SK-N-SH (cell line): ENCODE data around the gene NOC2L. TPM values are rescaled to one million over a fixed set of nuclear protein-coding genes. Genes with fewer than 3 reads are reported as not detected.

Experiments
- CTCF ChIA-PET: fragments of 300-600, 350-600 bp; formaldehyde crosslinking; extraction: SDS; loops from one replicate; lab custom pipeline; 2021; lab: Yijun Ruan, JAX
- POLR2A ChIA-PET: fragments of 350-600 bp; sonication (Branson Sonifier 250); formaldehyde crosslinking; extraction: SDS; loops from one replicate; lab custom pipeline; 2020; ENCODE audit warnings: antibody characterized with exemption, inconsistent platforms; lab: Yijun Ruan, JAX
- DNase-seq: peaks from one replicate; pipeline ENCODE4 v3.0.0; 2012
- H2AFZ ChIP-seq: fragments of 200-600 bp; sonication (generic); 2 replicates; pipeline ENCODE4 v1.8.1; 2016; ENCODE audit warnings: antibody characterized with exemption, mild to moderate bottlenecking, low read depth
- H3F3A ChIP-seq: fragments of 200-600 bp; sonication (generic); replicated peaks from 2 replicates; pipeline ENCODE3; 2016; ENCODE audit warnings: antibody characterized with exemption, mild to moderate bottlenecking; ENCODE audit not compliant: insufficient read depth
- H3K27ac ChIP-seq, 2 experiments: fragments of 200-500 bp in 1 of 2; fragments of 200-600 bp in 1 of 2; sonication (Bioruptor generic) in 1 of 2; sonication (generic), shearing (Covaris generic) in 1 of 2; 2 replicates each; pipeline versions ENCODE4 v1.5.1 to v1.6.1; 2014 to 2016; ENCODE audit warnings: low read depth in 2 of 2, inconsistent platforms in 1 of 2, low read length in 1 of 2, mild to moderate bottlenecking in 1 of 2, mixed read lengths in 1 of 2
- H3K27me3 ChIP-seq: fragments of 200-600 bp; sonication (generic), shearing (Covaris generic); 2 replicates; pipeline ENCODE4 v1.6.1; 2016; ENCODE audit warnings: mixed run types; ENCODE audit not compliant: insufficient read depth
- H3K36me3 ChIP-seq, 2 experiments: fragments of 200-500 bp in 1 of 2; fragments of 200-600 bp in 1 of 2; sonication (Bioruptor generic) in 1 of 2; sonication (generic) in 1 of 2; replicated peaks in 1 of 2; 2 replicates each; pipeline versions ENCODE3 to v1.5.1; 2014 to 2016; ENCODE audit warnings: low read length in 1 of 2, mild to moderate bottlenecking in 1 of 2; ENCODE audit not compliant: insufficient read depth in 2 of 2, control insufficient read depth in 1 of 2
- H3K4me1 ChIP-seq, 2 experiments: fragments of 200-500 bp in 1 of 2; fragments of 200-600 bp in 1 of 2; sonication (Bioruptor generic) in 1 of 2; sonication (generic), shearing (Covaris generic) in 1 of 2; 2 replicates each; pipeline versions ENCODE4 v1.5.1 to v1.6.1; 2014 to 2016; ENCODE audit warnings: low read depth in 1 of 2, low read length in 1 of 2, mixed run types in 1 of 2; ENCODE audit not compliant: insufficient read depth in 2 of 2, control insufficient read depth in 1 of 2
- H3K4me2 ChIP-seq: fragments of 200-600 bp; sonication (generic), shearing (Covaris generic); 2 replicates; pipeline ENCODE4 v1.6.1; 2017; ENCODE audit warnings: mixed run types
- H3K4me3 ChIP-seq, 2 experiments: fragments of 200-500 bp in 1 of 2; fragments of 200-600 bp in 1 of 2; sonication (Bioruptor generic) in 1 of 2; sonication (generic), shearing (Covaris generic) in 1 of 2; 2 replicates each; pipeline versions ENCODE4 v1.5.1 to v1.8.1; 2014 to 2016; ENCODE audit warnings: low read depth in 2 of 2, inconsistent platforms in 1 of 2, low read length in 1 of 2, mild to moderate bottlenecking in 1 of 2, mixed read lengths in 1 of 2, moderate library complexity in 1 of 2
- H3K79me2 ChIP-seq: fragments of 200-600 bp; sonication (generic); 2 replicates; pipeline ENCODE4 v1.8.1; 2017; ENCODE audit warnings: mild to moderate bottlenecking; ENCODE audit not compliant: insufficient read depth
- H3K9ac ChIP-seq: fragments of 200-600 bp; sonication (generic); 2 replicates; pipeline ENCODE4 v1.6.1; 2017; ENCODE audit warnings: mixed run types
- H3K9me2 ChIP-seq: fragments of 200-600 bp; sonication (generic); 2 replicates; pipeline ENCODE4 v1.6.1; 2017; ENCODE audit warnings: mixed run types
- H3K9me3 ChIP-seq: fragments of 200-600 bp; sonication (generic); 2 replicates; pipeline ENCODE4 v1.6.1; 2017; ENCODE audit warnings: mixed run types, mild to moderate bottlenecking, moderate library complexity
- H4K20me1 ChIP-seq: fragments of 200-600 bp; sonication (generic); 2 replicates; pipeline ENCODE4 v1.6.1; 2017; ENCODE audit warnings: mild to moderate bottlenecking, mixed run types; ENCODE audit not compliant: insufficient read depth
- CHD2 ChIP-seq: fragments of 150-350 bp; IDR thresholded peaks from 2 replicates; pipeline ENCODE4 v1.6.1; 2018; ENCODE audit warnings: low read length; ENCODE audit not compliant: partially characterized antibody
- ELF1 ChIP-seq: IDR thresholded peaks from 2 replicates; pipeline ENCODE4 v1.4.0; 2012
- EZH2phosphoT487 ChIP-seq: fragments of 200-600 bp; sonication (generic); IDR thresholded peaks from 2 replicates; pipeline ENCODE4 v1.6.1; 2017; ENCODE audit warnings: low read depth, mixed run types, mild to moderate bottlenecking, antibody characterized with exemption, moderate library complexity, borderline replicate concordance
- FOXM1 ChIP-seq: IDR thresholded peaks from 2 replicates; pipeline ENCODE4 v1.4.0; 2012; ENCODE audit warnings: low read depth, mild to moderate bottlenecking
- GABPA ChIP-seq: IDR thresholded peaks from 2 replicates; pipeline ENCODE4 v1.4.0; 2012; ENCODE audit warnings: low read depth, mild to moderate bottlenecking
- GATA2 ChIP-seq: sonication (generic); formaldehyde crosslinking; IDR thresholded peaks from 2 replicates; pipeline ENCODE4 v1.5.0; 2020; ENCODE audit warnings: mild to moderate bottlenecking, missing genetic modification reagents
- MAX ChIP-seq: IDR thresholded peaks from 2 replicates; pipeline ENCODE4 v1.4.0; 2012; ENCODE audit warnings: low read depth
- MEF2A ChIP-seq: IDR thresholded peaks from 2 replicates; pipeline ENCODE4 v1.4.0; 2012; ENCODE audit warnings: low read depth, borderline replicate concordance
- MXI1 ChIP-seq: IDR thresholded peaks from 2 replicates; pipeline ENCODE4 v1.6.1; 2012; ENCODE audit warnings: mild to moderate bottlenecking, low read depth, low read length, improper control_type of control experiment
- NRF1 ChIP-seq: IDR thresholded peaks from 2 replicates; pipeline ENCODE4 v1.6.1; 2012; ENCODE audit warnings: low read depth, mild to moderate bottlenecking, low read length
- PBX3 ChIP-seq: IDR thresholded peaks from 2 replicates; pipeline ENCODE4; 2012
- RAD21 ChIP-seq: IDR thresholded peaks from 2 replicates; pipeline ENCODE4 v1.6.1; 2012; ENCODE audit warnings: mild to moderate bottlenecking, low read length
- REST ChIP-seq: IDR thresholded peaks from 2 replicates; pipeline ENCODE4 v1.6.1; 2012; ENCODE audit warnings: mild to moderate bottlenecking, low read depth, low read length, moderate library complexity
- RXRA ChIP-seq: IDR thresholded peaks from 2 replicates; pipeline ENCODE4 v1.4.0; 2012; ENCODE audit warnings: low read depth, mild to moderate bottlenecking, borderline replicate concordance
- SIN3A ChIP-seq: IDR thresholded peaks from 2 replicates; pipeline ENCODE4 v1.6.1; 2012; ENCODE audit warnings: low read depth, mild to moderate bottlenecking, low read length, moderate library complexity, borderline replicate concordance
- USF1 ChIP-seq: IDR thresholded peaks from 2 replicates; pipeline ENCODE4 v1.4.0; 2012; ENCODE audit warnings: low read depth, borderline replicate concordance
- USF2 ChIP-seq: fragments of 150-350 bp; IDR thresholded peaks from 2 replicates; pipeline ENCODE4 v1.6.1; 2017; ENCODE audit warnings: antibody characterized with exemption, low read length, low read depth, borderline replicate concordance
- YY1 ChIP-seq: IDR thresholded peaks from 2 replicates; pipeline ENCODE4 v1.4.0; 2012; ENCODE audit warnings: low read depth, mild to moderate bottlenecking
- WGBS: methylation state at CpG from one replicate; pipeline ENCODE4 v1.1.6; 2017; ENCODE audit warnings: low lambda C conversion rate; 5-methylcytosine and 5-hydroxymethylcytosine counted together
- polyA plus RNA-seq, 3 experiments: library from polyadenylated mRNA; depleted of rRNA; stranded (reverse); fragments of >200 nt; gene quantifications; 2 replicates each; pipeline ENCODE4 v1.2.3, GENCODE V29; 2012

The NOC2L gene
- polyA plus RNA-seq, 1 of the 3 experiments (the other 2 are of a cell fraction), result 124 TPM

GRCh38 chr1:931380-932172 lies 27.5 kb downstream of the NOC2L start:
- Histone ChIP-seq H3K79me2 (no peaks in the 10 kb centered on the region), H4K20me1 (0 out of 2 replicates have a peak, but pooled peaks cover 2% of the 10 kb centered on the region), H3K9me3 (no peaks in the 10 kb centered on the region), H3K4me2 (no peak overlapping the region), H3K9me2 (no peaks in the 10 kb centered on the region), H3K4me3 (no peak overlapping the region), H3K9ac (no peak overlapping the region), H3K36me3 (no peaks in the 10 kb centered on the region), H3F3A (peaks cover 3% of the 10 kb centered on the region), H3K27me3 (no peaks in the 10 kb centered on the region), H3K27ac (no peak overlapping the region), H3K4me1 (peaks cover 0 to 12% of the 10 kb centered on the region in 2 experiments; a peak in 1 of 4 replicates), H2AFZ (no peak overlapping the region)
- CTCF ChIA-PET, result interaction anchor here (0.9 to 6.6 kb wide), 5 partner anchors 8 to 70 kb away, joined by 4 to 49 read pairs (median 15); no protein-coding TSS in a partner anchor
- no peak for TF ChIP-seq USF1
- 77% methylated on average over 15 of the region's 15 CpGs for WGBS
- POLR2A ChIA-PET, result no interaction called here
- no peak for DNase-seq

GRCh38 chr1:930633-931138 lies 28.4 kb downstream of the NOC2L start:
- peaks cover 0 to 8% of the 10 kb centered on the region in 2 experiments; a peak in 1 of 4 replicates for H3K4me1 ChIP-seq
- H3K27me3 ChIP-seq, result no peaks in the 10 kb centered on the region
- H3K9me2 ChIP-seq, result no peaks in the 10 kb centered on the region
- DNase-seq, result no peak
- ChIA-PET CTCF (interaction anchor here (0.7 to 6.6 kb wide), 6 partner anchors 8 to 61 kb away, joined by 3 to 49 read pairs (median 10); no protein-coding TSS in a partner anchor), POLR2A (interaction anchor here (1.4 kb wide), 1 partner anchor 9 kb away, joined by 6 read pairs; no protein-coding TSS in a partner anchor)
- H3K4me3 ChIP-seq, result no peak overlapping the region
- no peak overlapping the region for H3K27ac ChIP-seq
- TF ChIP-seq SIN3A (no peak), CHD2 (no peak), YY1 (no peak), NRF1 (no peak), ELF1 (no peak), FOXM1 (no peak), REST (no peak), RXRA (no peak), EZH2phosphoT487 (no peak), MXI1 (no peak), MEF2A (no peak), RAD21 (no peak), PBX3 (no peak), MAX (no peak), GABPA (no peak), USF2 (no peak), GATA2 (CRISPR knock-in tag) (no peak)
- 81% methylated on average over 6 of the region's 18 CpGs for WGBS
- H4K20me1 ChIP-seq, result 0 out of 2 replicates have a peak, but pooled peaks cover 7% of the 10 kb centered on the region
- H3K9me3 ChIP-seq, result no peaks in the 10 kb centered on the region
- H3K79me2 ChIP-seq, result no peaks in the 10 kb centered on the region; the same call in 1 of the 2 replicates
- H3K4me2 ChIP-seq, result no peak overlapping the region
- H3K36me3 ChIP-seq, result no peaks in the 10 kb centered on the region
- no peak overlapping the region for H3K9ac ChIP-seq
- H3F3A ChIP-seq, result peaks cover 6% of the 10 kb centered on the region
- H2AFZ ChIP-seq, result no peak overlapping the region
